Smooth muscle cell of the brain vasculature (primary cell): Measurements from ENCODE around the gene EVA1C.
"Not testable (repeated sequence)": the region's sequence is repeated elsewhere in the genome, so short reads cannot be mapped to it uniquely, and the experiment has no call there.

Experiments
- DNase-seq: peaks from one replicate; pipeline ENCODE4 v3.0.0-alpha.2; 2012; ENCODE audit warnings: low read depth, low spot score

EVA1C gene

GRCh38 chr21:32390537-32391224 is 21.8 kb upstream of the EVA1C start:
- not testable (repeated sequence) for DNase-seq

DNA sequence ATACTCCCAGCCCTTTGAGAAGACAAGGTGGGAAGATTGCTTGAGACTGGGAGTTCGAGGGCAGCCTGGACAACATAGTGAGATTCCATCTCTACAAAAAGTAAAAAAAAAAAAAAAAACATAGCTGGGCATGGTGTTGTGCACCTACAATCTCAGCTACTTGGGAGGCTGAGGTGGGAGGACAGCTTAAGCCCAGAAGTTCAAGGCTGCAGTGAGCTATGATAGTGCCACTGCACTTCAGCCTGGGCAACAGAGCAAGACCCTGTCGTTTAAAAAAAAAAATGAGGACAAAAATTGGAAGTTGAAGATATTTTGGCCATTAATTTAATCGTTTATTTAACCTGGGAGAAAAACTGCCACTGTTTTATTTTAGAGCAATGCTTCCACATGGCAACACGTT is 20.8 kb upstream of the EVA1C start:
- no peak for DNase-seq

GRCh38 chr21:32392299-32392879 is 20.1 kb upstream of the EVA1C start:
- no peak for DNase-seq

DNA sequence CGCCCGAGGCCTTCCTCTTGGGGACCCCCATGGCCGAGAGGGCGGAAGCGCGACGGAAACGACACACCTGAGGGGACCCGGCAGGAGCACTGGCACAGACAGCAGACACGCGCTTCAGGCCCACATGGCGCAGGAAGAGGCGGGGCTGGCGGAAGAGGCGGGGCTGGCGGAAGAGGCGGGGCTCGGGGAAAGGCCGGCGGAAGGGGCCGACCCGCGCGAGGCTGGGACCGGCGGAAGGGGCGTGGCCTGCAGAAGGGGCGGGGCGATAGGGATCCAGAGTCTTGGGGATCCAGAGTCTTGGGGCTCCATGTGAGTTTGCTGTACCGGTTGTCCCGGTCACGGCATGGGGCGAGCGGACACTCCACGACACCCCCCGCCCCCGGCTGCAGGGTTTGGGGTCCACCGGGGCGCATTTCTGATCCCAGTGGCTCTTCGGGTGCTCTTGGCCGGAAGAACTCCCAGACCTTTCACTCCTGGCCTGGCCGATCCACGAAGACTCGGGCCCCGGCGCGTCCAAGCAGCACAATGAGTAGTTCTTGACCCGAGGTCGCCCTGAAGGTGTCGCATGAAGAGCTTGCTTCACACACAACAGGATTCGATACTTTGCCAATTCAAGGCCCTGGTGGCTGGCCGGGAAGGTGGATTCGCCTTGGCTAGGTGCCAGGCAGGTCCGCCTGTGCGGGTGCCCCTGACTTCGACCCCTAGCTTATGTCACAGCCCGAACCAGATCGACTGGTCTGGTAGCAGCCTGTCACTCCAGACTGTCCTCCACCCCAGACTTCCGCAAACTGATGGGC is 19.4 kb upstream of the EVA1C start, which contains the start of gene URB1:
URB1 (minus strand) TSS at position 133 of the 797 bp plus-strand sequence; CDS start at position 31, 102 bp downstream.
- no peak for DNase-seq

DNA sequence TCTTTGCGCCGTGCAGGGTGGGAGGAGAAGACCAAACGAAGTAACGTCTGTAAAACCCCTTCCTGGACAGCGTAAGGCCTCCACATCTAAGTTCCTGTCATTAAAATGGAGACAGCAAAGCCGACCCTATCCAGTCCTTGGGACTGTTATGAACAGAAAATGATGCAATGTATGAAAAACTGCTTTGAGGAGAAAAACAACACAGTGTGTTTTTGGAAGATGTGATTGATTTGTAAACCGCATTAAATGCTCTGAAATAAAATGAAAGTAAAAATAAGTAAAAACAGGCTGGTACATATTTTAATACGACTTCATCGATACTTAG is 18.9 kb upstream of the EVA1C start:
- no peak for DNase-seq

DNA sequence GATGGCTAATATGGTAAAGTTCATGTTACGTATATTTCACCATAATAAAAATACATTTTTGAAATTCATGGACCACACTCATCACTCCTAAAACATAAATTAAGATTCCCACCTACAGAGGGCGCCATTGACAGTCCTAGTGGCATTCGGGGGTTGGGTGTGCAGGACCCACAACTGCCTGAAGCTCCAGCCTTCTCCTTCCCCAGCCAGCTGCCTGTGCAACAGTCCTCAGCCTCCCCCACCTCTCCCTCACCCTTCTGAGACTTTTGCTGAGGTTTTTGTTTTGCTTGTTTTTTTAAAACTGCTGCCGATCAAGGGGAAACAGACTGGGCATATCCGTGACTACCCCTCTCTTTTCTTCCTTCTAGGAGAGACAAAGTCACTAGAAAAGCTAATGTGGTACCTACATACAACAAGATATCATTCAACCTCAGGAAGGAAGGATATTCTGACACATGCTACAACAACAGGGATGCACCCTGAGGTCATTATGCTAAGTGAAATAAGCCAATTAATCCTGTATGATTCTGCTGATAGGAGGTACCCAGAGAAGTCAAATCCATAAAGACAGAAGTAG is 9.2 kb upstream of the EVA1C start:
- DNase-seq, result no peak

DNA sequence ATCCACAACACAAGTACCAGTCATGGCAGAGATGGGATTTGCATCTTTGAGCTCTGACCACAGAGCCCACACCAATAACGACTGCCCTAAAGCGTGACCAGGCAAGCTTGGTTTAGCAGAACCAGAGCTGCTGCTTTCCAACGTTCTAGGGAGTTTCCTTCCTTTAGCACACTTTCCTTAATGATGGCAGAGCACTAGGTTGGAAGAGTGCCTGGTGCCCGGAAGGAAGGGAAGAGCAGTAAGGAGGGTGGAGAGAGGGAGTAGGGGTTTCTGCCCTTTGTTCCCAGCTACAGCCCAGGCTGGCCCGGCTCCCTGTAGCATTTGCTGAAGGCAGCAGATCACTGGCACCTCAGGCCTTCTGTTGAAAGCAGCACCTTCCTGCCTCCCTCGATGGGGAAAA is 6.1 kb upstream of the EVA1C start:
- no peak for DNase-seq

DNA sequence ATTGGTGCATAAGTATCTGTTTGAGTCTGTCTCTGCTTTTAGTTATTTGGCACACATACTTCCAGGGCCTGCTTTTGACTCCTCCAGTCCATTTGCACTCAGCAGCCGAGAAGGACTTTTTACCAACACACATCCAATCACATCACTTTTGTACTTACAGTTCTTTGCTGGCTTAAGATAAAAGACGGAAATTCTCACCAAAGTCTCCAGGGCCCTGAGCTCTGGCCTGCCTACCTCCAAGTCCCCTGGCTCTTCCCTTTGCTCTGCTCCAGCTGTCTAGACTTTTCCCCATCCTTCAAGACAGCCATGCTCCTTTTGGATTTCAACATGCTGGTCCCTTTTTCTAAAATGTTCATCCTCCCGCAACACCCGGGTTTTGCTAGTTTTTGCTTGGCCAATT is 2.2 kb upstream of the EVA1C start:
- no peak for DNase-seq

DNA sequence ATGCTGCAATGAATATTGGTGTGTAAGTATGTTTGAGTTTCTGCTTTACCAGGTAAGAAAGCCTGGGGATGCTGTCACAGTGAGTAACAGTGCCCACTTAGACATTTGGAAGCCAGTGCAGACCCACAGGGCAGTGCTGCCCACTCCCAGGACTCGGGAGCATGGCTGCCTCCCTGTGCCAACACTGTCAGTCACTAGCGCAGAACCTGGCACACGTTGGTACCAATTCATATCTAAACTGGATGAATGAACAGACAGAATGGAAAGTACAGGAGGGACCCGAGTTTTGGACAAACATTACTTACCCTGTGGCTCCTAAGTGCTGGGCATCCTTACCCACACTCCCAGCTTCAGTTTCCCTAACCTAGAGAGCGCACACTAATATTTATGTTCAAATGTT is 1.6 kb upstream of the EVA1C start:
- DNase-seq, result no peak

- no peak for DNase-seq
These were observed 950 bp upstream of the EVA1C start for GRCh38 chr21:32411350-32412161.

DNA sequence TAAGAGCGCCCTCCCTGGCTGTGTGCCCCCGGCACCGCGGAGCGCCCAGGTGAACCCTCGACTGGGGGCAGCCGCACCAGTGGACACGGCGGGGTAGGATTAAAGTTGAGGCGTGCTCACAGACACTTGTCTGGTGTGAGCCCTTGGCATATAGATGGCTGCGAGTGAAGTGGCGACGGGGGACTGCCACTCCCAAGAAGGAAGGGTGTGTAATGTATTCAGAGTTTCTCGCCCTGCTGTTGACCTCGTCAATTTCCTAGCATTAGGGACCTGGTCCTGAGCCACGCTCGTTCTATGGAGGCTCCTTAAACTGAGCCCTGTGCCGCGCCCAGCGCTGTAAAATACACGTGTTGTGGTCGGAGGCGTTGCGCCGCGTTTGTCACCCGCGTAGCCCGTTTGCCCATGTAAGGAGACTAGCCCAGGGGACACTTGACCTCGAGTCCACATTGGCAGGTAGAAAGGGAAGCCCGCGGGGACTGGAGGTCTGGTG is 554 bp downstream of the EVA1C start:
- no peak for DNase-seq

GRCh38 chr21:32413697-32414578 is 1.4 kb downstream of the EVA1C start:
- DNase-seq, result no peak

DNA sequence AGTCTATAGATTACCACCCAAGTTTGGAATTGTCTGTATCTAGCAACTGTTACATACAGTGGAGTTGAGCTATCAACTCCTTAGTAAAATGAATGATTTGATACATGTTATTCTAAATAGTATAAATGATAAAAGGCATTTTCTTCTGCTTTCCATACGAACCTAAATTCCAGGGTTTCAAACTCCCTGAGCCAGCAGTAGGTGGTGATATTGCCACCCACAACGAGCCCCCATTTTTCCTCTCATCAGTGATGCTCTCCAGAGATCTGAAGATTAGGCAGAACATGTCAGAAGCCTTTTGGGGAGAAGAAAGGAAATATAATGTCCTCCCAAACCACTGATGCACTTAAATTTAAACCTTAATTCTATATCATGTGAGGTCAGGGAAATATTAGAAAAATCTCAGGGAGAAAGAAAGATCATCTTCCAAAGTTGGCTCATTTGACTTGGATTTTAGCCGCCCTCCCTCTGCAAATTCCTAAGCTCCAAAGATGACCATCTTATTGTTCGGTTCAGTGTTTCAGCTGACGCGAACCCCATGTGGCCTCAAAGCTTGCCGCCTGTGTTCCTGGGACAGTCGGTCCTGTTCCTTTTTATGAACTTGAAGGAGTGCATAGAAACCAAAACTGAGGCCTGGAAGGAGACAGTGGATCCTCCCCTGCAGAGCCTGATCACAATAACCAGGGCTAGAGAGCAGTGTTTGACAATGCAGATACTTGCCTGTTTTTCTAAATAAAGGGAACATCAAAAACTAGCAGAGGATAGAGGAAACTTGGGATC is 2.3 kb downstream of the EVA1C start:
- no peak for DNase-seq

DNA sequence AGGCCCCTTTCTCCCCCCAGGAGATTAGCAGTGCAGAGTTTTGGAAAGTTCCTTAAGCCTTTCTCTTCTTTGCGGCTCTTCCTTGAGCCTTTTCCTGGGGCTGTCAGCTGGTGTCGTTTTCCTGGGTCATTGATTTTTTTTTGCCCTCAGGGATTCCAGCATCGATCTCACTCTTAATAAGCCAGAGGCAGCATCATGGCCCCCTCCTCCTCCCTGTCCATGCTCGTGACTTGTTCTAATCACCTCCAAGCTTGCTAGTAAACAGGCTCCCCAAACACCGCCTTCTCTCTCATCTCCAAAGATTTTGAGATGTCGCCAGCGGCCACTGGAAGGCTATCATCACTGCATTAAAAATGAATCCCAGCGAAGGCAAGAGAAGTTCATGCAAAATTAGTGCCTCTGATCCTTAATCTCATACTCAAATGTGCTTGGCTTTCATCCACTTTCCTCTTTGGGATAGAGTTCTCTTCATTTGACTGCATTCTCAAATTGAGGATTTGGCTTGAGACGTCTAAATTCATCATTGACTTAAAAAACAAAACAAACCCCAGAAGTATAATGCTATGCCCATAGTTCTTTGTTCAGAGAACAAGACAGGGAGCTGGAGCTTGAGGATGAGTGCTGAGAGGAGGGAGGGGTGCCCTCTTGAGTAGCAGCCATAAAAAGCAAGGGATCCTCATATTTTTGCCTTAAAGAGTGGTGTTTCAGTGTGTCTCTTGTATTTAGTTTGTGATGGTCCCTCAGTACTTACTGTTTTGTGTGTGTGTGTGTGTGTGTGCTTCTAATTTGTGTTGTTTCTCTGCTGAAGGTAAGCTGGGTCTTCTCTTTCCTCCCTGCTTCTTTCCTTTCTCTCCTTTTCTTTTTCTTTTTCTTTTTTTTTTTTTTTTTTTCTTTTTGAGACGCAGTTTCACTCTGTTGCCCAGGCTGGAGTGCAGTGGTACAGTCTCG is 3.2 kb downstream of the EVA1C start:
- DNase-seq, result no peak

DNA sequence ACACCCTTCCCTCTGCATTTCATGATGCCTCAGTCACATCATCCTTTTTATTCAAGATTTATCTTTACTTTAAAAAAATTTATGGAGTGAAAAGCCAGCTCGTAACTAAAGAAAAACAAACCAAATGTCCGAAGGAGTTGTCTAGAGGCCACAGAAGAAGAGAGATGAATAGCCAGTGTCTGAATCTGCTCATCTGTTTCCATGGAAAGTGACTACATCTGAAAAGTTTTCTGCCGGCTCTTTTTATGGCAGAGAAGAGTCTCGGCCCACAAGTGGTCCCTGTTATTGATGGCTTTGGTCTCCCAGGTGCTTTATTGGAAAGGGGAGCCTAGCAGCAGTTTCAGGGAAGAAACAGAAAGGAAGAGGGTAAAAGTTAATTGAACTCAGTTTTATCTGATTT is 5.6 kb downstream of the EVA1C start:
- DNase-seq, result no peak

DNA sequence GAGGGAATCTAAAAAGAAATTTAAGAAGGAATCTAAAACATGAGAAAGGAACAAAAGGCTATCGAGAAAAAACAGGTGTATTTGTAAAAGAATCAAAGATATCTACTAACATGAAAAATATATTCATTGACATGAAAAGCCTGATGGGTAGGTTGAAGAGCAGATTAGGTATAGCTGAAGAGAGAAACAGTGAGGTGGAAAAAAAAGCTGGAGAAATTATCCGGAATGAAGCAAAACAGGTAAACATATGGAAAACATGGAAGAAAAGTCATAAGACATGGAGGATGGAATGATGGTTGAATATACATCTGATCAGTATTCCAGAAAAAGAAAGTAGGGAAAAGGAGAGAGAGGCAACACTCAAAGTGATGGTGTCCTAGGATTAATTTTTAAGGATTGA is 9.6 kb downstream of the EVA1C start:
- DNase-seq, result no peak

- no peak for DNase-seq
These were observed 11.0 kb downstream of the EVA1C start for GRCh38 chr21:32423320-32424190.

- no peak for DNase-seq
These were observed 11.7 kb downstream of the EVA1C start for GRCh38 chr21:32424191-32424535.
